TTC549 (cell line): Measurements from ENCODE around the gene SLC16A8.
A peak's percentile ranks its signal among the peaks of the same experiment; 100 is the strongest.

ENCODE experiments used
- FAIRE-seq: peaks from 2 replicates; lab custom pipeline; 2012; peaks lifted over from hg19 to GRCh38; lab: Jason Lieb, UNC

The SLC16A8 gene

DNA sequence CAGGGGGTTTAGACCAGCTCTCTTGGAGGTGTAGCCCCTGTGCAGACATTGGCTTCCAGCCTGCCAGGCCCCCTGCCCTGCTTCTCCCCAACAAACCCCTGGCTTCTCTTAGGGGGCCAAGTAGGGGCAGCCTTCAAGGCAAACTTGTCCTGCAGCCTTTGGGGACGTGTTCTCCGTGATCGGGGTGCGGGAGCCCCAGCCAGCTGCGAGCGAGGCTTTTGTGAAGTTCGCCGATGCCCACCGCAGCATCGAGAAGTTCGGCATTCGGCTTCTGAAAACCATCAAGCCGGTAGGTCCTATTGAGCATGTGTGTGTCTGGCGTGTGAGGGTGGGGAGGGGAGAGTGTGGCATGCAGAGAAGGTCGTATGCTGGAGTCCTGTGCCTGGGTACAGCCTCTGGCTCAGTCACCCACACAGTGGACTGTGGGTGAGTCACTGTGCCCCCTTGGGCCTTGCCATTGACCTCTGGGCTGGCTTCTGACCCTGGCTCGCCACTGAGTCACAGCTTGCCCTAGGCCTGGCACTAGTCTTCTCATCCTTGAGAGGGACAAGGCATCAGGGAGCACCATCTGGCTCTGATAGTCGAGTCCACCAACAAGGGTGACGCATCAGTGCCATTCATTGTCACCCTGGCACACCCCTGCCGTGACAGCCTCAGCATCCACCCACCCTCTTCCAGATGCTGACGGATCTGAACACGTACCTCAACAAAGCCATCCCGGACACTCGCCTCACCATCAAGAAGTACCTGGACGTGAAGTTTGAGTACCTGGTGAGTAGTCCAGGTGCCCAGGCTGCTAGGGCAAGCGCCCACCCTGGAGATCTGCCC, 11.4 kb downstream of the SLC16A8 start:
- FAIRE-seq, result no peak

DNA sequence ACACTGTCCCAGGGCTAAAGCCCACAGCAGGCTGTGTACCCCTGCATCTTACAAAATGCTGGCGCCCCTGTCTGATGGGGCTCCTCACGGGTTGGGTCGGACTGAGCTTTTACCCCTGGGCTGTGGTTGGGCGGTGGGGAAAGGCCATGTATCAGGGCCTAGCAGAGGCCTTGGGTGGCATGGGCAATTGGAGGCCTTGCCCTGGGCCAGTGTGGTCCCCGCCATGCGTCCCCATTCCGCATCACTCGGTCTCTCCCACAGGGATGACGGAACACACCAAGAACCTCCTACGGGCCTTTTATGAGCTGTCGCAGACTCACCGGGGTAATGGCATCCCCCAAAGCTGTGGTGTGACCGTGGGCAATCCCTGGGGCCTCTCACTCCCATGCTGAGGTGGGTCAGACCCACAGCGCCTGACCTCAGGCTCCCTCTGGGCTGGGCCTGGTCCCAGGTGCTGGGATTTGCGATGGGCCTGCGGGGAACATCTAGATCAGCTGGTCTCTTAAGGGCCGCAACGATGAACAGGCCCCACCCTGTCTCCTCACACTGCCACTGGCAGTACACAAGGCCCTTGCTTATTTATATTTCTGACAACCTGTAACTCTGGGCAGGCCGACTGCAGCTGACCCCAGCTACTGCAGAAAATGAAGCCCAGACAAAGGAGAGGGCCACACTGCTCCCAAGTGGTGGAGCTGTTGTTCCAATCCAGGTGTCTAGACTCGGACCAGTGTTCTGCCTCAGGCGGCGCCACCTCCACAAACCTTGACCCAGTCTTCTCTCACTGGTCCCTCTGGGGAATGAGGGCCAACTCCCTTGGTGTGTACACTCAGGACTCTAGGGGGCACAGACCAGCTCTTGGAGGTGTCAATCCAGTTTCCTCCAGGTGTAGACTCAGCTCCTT, 12.3 kb downstream of the SLC16A8 start:
- FAIRE-seq, result no peak

DNA sequence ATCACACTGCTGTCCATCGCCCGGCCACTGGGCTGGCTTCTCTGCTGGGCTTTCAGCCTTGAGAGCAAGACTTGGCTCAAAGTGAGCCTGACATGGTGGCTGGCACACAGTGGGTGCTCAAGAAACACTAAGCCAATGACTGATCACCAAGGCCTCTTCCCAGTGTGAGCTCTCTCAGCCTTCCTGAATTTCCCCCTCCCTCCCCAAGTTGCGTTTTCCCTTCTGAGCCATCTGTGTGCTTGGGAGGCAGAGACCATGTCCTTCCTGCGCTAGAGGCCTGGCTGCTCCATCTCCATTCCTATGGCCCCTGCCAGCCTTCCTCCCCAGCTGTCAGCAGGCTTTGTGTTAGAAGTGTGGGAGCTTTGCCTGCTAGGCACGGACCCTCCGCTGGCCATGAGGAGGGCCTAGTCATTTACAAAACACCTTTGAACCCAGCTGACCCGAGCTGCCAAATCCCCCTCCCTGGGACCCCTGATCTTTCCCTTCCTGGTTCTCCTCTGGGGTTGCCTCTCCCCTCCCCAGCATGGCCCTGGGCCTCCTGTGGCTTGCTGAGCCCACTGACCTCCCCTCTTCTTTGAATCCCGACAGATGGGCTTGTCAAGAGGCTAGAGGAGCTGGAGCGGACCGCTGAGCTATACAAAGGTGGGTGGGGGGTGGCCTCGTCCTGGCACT, 13.6 kb downstream of the SLC16A8 start:
- no peak for FAIRE-seq

DNA sequence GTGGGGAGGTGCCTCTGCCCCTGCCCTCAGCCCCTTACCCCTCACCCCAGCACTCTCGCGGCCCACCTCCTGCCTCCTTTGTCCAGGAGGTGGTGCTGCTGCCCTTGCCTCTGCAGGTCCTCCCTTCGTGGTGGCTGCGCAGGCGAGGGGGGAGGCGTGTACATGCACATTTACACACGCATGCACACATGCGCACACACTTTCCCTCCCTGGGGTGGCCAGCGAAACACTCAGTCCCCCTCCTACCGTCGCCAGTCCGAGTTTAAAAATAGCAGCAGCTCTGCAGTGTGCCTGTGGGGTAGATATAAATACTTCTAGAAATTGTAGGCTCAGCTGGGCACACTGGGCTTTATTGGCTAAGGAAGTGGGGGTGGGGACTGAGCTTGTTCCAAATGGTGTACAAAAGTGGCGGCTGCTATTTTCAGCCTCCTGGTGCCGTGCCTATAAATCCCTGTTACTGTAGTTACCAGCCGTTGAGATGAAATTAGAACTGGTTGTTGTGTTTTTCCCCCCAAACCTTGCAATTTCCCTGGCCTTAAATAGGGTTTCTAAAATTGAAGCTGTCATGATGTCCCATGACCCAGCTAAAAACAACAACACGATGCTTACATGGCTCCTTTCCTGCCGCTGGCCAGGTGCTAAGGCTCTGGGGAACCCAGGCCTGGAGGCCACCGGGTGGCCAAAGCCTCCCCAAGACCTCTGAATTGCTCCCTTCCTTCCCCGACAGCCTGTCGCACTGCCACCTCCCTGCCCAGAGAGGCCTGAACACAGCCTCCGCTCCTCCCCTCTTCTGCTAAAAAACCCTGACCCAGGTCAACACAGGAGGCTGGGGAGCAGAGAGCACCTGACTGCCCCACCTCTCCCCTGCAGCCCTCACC, 14.4 kb downstream of the SLC16A8 start:
- no peak for FAIRE-seq

DNA sequence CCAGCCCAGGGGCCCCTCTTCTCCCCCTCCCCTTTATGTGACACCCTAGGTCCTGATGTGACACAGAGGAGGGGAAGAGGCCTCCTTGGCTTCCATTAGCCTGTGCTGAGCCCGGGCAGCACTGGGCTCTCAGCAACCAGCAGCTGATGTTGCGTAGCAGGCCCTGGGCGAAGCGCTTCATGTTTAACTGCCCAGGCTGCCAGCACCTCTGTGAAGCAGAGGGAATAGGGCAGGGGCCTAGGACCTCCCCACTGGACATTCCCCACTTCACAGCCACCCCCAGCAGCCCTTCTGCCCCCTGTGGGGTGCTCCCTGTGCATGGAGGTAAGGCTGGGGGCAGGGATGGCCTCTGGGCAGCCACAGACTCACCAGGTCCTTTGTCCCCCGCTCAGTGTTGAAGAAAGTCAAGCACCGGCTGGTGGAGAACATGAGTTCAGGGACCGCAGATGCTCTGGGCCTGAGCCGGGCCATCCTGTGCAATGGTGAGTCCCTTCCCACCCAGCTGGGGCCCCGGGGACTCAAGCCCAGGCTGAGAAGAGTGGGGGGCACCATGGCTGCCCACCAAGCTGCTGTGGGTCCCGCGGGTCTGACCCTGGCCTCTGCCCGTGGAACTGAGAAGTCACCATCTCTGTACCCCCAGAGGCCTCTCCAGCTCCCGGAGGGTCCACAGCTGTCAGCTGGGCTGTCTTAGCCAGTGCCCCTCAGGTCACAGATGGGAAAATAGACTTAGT, 15.2 kb downstream of the SLC16A8 start:
- FAIRE-seq, result no peak

DNA sequence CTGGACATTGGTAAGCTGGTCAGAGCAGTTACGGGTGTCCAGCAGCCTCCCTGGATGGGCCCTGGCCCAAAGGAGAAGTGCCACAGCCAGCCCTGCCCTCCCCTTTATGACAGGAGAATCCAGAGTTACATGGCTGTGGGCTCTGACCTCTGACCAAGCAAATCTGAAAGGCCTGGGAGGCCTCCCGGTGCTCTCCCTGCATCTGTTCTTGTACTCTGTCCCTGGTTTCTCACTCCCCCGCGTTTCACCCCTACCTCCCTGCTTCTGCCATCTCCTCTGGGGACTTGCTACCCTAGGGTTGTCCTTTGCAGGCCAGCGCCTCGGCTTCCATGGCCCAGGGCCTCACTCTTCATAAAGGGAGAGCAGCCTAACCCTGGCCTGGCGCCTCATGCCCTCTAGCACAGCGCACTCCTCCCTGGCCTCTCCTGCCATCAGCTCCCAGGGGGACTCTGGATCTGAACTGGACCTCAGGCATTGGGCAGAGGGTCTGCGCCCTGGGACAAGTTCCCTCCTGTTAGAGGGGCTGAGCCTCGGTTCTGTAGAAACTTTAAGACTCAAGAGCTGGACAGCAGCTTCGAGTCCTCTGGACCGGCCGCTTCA, 16.1 kb downstream of the SLC16A8 start:
- no peak for FAIRE-seq

DNA sequence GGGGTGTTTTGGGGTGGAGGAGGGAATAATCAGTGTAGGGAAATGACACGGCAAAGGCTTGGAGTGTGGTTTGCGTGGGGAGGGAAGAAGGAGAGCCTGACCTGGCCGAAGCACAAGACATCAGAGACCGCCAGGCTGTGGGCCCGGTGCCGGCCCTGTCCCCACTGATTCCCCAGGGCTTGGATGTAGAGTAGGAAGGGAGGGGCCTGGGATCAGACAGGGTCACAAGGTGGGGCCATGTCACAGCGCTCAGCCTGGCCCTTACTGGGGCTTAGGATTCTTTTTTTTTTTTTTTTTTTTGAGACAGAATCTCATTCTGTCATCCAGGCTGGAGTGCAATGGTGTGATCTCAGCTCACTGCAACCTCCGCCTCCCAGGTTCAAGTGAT, 17.0 kb downstream of the SLC16A8 start:
- no peak for FAIRE-seq

DNA sequence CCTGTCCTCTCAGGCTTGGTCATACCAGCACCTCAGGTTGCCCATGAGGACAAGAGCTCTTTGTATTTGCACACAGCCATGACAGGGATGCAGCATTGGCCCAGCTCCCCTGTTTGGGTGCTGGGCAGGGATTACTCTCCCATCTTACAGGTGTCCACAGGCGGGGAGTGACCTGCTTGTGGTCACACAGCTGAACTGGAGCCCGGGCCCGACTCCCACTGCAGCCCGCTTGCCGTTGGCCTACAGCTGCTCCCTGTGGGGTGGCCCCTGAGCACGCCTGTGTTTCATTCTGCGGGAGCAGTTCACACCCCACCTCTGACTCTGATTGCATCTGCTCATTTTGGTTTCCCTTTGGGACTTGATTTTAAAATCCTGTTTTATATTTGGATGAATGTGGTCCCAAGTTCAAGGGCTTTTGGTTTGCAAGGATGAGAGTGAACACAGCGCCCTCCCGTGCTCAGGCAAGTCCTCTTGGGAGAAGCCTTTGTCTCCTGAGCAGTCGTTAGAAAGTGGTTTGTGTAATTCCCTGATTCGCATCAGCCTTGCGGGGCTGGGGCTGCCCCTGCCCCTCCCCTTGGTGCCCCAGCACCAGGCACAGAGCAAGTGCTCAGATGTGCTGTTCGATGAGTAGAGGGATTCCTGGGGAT, 17.5 kb downstream of the SLC16A8 start:
- no peak for FAIRE-seq

DNA sequence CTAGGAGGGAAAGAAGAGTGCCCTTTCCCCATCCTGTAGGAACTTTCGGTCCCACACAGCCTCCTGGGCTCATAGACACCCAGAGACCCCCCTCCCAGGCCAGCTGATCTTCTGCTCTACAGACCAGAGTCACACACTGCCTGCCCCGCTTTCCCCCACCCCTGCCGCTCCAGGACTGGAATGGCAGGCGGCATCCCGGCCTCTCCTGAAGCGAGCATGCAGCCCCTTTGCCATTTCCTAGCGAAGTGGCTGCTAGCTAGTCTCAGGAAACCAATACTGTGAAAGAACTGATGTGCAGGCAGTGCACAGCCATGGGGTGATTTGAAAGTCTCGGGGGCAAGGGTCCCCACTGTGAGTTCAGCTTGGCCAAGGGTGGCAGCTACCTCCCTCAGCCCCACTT, 18.4 kb downstream of the SLC16A8 start:
- FAIRE-seq, result no peak

DNA sequence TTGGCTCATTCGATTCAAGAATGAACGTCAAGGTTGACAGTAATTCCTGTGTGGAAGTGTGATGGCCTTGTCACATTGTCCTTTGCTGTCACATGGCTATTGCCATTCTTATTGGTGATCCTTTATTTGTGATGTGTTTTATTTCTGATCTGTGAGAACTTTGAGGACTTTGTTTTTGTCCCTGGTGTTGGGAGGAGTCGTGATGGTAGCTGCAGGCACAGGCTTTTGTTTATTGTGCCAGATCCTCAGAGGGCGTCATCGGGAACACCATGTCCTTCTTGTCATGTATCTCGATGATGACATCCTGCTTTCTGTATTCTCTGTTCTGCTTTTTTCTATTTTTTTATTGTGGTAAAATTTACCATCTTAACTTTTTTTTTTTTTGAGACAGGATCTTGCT, 21.2 kb downstream of the SLC16A8 start:
- no peak for FAIRE-seq

DNA sequence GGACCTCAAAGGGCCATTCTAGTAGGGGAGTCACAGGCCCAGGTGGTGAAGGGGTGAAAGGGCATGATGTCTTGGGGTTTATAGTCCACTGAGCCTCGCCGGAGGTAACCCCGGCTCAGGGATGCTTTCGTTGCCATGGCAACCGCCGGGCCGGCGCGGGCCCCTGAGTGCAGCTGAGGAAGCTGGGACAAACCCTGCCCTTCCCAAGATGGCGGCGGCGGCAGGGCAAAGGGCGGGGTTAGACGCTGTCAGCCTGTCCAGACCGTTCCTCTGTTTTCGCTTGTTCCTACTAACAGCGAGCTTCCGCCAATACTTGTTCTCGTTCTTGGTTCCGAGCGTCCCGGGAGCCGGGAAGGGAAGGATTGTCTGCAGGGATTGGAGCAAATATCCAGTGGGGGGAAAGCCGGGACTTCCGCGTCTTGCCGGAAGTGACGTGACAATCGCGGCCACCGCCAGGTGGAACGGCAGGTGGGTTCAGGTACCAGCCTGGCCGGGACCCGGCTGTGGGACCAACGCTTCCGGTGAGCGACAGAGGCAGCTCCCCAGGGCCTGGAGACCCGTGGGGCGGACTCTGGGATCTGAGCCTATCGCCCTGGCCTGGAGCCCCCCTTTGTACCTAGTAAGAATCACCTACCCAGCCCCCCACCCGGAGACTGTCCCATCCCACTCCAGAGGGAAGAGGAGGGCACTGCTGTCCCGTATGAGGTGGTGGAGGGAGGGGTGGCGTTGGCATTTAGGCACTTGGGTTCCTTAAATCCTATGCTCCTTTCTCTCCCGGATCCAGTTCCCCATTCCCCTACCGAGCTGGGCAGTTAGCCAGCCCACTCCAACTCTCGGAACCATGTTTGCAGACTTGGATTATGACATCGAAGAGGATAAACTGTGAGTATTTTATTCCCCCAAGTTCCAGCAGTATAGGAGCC, 26.8 kb downstream of the SLC16A8 start, which contains the start of gene PICK1:
PICK1 (plus strand) TSS at position 436 of the 923 bp plus-strand sequence; CDS start at position 842, 406 bp downstream.
- FAIRE-seq, result peak; percentile 19

DNA sequence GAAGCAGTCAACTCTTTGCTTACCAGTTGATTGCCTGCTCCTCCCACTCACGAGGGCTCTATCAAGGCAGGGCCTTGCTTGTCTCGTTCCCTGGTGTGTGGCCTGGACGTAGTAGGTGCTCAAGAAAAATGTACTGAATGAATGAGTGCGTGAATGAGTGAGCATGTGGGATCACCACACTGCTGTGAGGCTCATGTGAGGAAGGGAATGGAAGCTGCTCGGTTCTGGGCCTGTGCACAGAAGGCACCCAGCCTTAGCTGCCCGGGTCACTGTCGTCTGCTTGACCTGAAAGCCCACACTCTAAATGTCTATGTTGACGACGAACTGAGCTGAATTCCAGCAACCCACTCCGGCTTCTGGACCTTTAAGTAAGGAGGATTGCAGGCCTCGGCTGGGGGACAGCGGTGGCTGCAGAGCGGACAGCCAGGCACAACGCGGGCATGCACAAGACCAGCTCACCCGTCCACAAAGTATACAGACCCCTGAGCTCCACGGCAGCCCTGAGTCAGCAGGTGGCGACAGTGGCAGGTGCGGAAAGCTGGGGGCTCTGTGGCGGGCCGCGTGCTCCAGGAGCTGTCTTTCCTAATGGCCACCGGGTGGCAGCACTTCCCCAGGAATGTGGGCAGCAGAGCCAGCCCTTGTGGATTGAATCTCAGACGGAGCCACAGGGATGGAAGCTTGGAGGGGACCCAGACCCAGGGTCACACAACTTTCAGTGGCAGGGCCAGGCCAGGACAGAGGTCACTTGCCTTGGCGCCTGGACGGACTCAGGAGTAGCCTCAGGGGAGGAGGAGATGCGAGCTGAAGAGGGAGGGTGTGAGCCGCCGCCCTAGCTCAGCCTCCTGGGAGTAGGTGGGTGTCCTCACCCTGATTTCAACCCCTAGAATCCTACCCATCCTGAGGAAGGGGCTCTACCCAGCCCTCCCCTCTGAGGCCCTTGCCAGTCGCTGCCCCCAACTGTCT, 31.8 kb downstream of the SLC16A8 start:
- FAIRE-seq, result no peak

DNA sequence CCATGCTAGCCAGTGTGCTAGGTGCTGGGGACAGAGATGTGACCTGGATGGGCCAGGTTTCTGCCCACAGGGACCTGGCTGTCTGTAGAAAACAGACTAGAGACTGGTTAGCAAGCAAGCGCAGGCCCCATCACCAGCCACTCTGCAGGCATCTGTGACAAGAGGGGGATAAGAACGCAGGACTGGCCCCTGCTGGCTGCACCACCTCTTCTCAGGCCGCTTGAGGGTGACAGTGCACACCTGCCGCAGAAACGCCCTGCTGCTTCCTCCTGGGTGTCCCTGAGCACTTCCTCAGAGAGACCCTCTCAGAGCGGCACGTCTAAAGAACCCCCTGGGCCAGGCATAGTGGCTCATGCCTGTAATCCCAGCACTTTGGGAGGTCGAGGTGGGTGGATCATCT, 32.7 kb downstream of the SLC16A8 start:
- no peak for FAIRE-seq

DNA sequence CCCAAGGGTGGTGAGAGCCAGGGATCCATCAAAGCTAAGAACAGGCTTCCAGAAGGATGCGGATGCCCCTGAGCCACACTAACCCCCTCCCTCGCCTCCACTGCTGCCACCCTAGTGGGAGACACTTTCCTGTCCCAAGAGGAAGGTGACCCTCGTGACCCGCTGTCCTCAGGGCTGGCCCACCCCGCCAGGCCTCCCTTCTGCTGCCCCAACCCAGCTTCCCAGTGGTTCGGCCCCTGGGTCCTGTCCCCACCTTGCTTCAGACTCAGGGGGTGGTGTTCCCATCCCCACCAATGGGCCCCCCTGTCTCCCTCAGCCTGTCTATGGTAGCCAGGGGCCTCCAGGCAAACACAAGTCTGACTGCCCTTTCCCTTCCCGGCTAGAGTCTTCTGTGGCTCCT, 33.3 kb downstream of the SLC16A8 start:
- no peak for FAIRE-seq

DNA sequence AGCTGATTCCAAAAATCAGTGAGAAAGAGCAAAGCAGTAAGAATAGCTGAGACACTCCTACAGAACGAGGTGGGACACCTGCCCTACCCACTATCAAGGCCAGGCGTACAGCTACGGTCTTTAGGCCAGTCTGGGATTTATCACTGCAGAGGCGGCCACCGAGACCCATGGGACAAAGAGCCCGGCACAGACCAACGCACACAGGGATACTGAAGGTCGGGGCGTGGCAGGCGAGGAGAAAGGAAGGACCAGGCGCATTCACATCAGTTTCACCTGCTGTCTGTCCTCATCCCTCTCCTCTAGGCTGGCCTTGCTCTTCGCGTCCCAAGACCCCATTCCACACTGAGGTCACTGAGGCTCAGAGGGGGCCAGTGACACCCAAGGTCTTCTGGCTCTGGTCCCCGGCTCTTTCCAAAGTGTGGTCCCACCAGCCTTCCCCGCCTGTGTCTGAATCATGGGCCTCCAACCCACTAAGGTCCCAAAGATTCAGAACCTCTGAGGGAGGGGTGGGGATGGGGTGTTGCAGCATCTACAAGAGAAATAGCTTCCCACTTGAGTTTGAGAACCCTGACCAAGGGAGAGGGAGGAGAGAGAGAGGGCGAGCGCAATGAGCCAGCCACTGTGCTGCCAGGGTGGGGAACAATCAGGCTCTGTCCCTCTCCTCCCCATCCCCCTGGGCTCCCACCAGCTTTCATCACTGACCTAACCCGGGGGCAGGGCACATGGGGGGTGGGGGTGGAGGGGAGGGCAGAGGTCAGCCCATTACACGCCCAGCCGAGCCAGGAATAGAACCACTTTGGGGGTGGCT, 34.0 kb downstream of the SLC16A8 start:
- no peak for FAIRE-seq

DNA sequence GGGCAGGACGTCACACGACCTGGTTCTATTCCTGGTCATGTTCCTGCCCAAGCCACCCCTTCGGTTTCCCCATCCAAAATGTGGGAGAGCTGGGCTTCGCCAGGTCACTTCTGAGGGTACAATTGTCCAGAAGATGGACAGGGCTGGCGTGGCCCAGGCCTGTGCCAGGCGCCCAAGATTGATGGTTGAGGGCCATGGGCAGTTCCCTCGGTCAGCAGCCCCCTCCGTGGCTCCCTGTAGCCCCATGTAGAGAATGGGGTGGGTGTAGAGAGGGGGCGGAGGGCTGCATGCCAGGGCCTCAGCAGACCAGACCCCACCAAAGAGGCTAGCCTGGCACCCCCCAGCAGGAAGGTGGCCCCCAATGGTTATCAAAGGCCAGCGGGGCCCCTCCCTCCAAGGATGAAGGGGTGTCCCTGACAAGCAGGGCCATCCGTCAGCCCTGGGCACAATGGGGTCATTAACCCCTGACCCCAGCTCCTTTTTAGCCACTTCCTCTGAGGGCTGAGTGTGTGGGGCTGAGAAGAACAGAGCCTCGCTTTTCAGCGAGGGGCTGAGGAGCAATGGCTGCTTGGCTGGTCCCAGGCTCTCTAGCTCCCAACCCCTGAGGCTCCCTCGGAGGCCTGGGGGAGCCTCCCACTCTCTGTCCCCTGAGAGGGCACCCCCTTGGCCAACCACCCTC, 37.8 kb downstream of the SLC16A8 start:
- no peak for FAIRE-seq
